Spinal cord (tissue), 10 donors: ENCODE results near the gene FBRSL1. TPM values are rescaled to one million over a fixed set of nuclear protein-coding genes. Genes with fewer than 3 reads are reported as not detected.
A peak's percentile ranks its signal among the peaks of the same experiment; 100 is the strongest.

ENCODE experiments used
- DNase-seq, 6 donors: peaks; one replicate each; pipeline versions ENCODE4 v3.0.0 to v3.0.0-alpha.2; 2013 to 2015; ENCODE audit warnings: low spot score in 6 of 6, low read depth in 4 of 6
- H3K27ac ChIP-seq: one replicate; pipeline ENCODE4 v1.5.1; 2013; ENCODE audit warnings: low read depth, low read length, control low read depth
- H3K27me3 ChIP-seq: one replicate; pipeline ENCODE4 v1.6.1; 2013; ENCODE audit warnings: low read length; ENCODE audit not compliant: control insufficient read depth, insufficient read depth
- H3K36me3 ChIP-seq: one replicate; pipeline ENCODE4 v1.6.1; 2013; ENCODE audit warnings: low read length; ENCODE audit not compliant: control insufficient read depth, insufficient read depth
- H3K4me1 ChIP-seq: one replicate; pipeline ENCODE4 v1.6.1; 2013; ENCODE audit warnings: low read length; ENCODE audit not compliant: control insufficient read depth, insufficient read depth
- H3K4me3 ChIP-seq: one replicate; pipeline ENCODE4 v1.5.1; 2013; ENCODE audit warnings: low read depth, low read length, control low read depth
- H3K9me3 ChIP-seq: one replicate; pipeline ENCODE4 v1.6.1; 2013; ENCODE audit warnings: low read length; ENCODE audit not compliant: control insufficient read depth, insufficient read depth
- WGBS: methylation state at CpG from one replicate; pipeline ENCODE4 v1.1.5; 2013; ENCODE audit warnings: missing lambda C conversion rate; ENCODE audit not compliant: insufficient coverage; 5-methylcytosine and 5-hydroxymethylcytosine counted together
- polyA plus RNA-seq, 2 donors: library from polyadenylated mRNA; unstranded; fragments of 120-200 nt; gene quantifications; one replicate each; pipeline ENCODE4 v1.2.1, GENCODE V29; 2013; ENCODE audit not compliant: insufficient read length in 2 of 2
- total RNA-seq, 2 donors: library from RNA; depleted of rRNA in 1 of 2; stranded (reverse); fragments of 120-200 nt in 1 of 2; fragments of >200 nt in 1 of 2; gene quantifications; one replicate each; pipeline versions ENCODE4 v1.2.3 to v1.2.4, GENCODE V29; 2013 to 2014
- donor health status: healthy.

Gene FBRSL1
- total and polyA plus RNA-seq, 4 donors, result 4.1 to 106 (median 54.0) TPM

DNA sequence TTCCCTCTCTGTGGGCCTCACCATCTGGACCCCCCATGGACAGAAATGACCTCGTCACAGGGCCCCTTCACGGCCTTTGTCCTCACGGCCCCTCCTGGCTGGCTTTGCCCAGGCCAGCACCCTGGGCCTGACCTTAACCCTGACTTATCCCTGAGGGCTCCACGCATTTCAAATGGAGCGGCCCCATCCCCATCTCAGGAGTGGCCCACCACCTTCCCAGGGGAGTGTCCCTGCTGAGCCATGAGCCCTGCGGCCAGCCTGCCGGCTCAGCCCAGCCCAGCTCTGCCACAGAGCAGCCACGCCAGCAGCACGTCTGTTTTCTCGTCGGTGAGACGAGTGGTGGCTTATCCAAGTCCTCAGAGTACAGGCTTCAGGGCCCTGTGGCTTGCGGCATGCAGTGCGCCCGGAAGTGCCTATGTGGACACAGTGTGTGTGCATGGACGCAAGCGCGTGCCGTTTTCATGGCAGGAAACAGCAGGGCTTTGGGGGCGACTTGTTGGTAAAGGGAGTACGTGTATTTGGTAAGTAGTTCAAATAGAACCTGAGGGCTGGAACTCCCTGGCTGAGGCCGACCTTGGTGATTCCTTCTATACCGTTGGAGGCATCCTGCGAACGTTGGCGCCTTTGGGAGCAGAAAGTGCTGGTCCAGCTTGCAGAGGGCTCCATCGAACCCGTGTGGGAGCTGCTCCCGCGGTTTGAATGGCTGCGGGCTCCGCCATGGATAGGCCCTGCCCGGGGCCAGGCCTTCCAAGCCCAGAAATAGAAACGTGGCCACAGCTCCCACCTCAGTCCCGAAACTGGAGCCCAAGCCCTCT lies 68.3 kb downstream of the FBRSL1 start:
- Histone ChIP-seq H3K27me3 (no peaks in the 10 kb centered on the region), H3K27ac (no peak overlapping the region), H3K36me3 (peaks cover 53% of the 10 kb centered on the region), H3K4me3 (no peak overlapping the region), H3K4me1 (peaks cover 28% of the 10 kb centered on the region), H3K9me3 (no peaks in the 10 kb centered on the region)
- WGBS, result 72% methylated on average over 35 of the region's 35 CpGs
- DNase-seq, result no peak

DNA sequence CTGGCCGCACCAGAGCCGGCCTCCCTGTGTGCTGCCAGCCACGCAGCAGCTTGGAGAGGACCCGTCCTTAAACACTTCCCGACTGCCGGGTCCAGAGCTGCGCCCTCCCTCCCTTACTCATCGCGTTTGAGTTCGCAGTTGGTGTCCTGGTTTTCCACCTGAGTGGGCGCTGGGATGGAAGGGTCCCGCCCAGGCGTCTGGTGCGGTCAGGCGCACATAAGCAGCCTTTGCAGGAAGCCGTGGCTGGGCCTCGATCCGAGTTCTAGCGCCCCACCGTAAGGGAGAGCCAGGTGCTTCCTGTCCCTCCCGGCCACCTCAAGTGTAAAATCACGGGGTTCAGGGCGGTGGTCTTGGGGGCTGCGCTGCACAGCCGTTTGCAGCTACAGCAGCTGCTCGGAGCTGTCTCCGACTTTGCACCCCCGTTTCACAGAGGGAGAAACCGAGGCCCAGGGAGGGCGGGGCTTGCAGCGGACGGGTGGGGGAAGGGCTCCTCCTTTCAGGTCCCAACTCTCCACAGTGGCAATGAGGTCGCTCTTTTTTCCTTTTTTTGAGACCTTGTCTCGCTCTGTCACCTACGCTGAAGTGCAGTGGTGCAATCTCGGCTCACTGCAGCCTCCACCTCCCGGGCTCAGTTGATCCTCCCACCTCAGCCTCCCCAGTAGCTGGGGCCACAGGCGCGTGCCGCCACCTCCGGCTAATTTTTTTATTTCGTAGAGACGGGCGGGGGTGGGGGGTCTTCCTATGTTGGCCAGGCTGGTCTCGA lies 69.1 kb downstream of the FBRSL1 start:
- no peaks in the 10 kb centered on the region for H3K9me3 ChIP-seq
- peaks cover 28% of the 10 kb centered on the region for H3K4me1 ChIP-seq
- H3K4me3 ChIP-seq, result peak overlapping the region; percentile 45
- DNase-seq, result no peak
- H3K27me3 ChIP-seq, result no peaks in the 10 kb centered on the region
- H3K27ac ChIP-seq, result no peak overlapping the region
- 62% methylated on average over 38 of the region's 45 CpGs for WGBS
- H3K36me3 ChIP-seq, result peaks cover 50% of the 10 kb centered on the region

DNA sequence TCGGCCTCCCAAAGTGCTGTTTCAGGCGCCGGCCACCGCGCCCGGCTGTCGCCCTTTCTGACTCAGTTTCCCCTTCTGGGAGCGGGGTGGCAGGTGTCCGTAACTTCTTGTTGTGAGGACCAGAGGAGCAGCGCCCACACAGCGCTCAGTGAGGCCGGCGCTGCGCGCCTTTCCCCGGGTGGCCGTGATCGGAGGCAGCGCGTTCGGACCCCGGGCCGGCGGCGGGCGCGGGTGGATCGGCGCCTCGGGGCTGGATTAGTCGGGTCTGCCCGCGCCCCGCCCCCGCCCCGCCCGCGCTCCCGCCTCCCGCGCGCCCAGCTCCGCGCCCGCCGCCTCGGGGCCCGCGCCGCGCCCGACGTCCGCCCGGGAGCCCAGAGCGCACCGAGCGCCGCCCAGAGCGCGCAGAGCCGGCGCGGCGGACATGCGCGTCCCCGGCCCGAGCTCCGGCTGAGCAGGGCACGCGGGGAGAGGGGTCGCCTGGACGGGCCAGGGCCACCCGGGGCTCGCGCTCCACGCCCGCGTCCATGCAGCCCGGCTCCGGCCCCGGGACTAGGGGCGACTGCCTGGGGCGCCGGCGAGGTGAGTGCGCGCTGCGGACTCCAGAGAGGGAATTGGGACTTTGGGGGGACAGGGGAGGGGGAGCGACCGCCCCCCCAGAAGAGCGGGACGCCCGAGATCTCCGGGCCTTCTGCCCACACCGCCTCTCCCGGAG lies 69.9 kb downstream of the FBRSL1 start:
- H3K4me1 ChIP-seq, result peaks cover 28% of the 10 kb centered on the region
- no peaks in the 10 kb centered on the region for H3K9me3 ChIP-seq
- under 1% methylated on average over 98 of the region's 98 CpGs for WGBS
- H3K4me3 ChIP-seq, result peak overlapping the region; percentile 45
- H3K27ac ChIP-seq, result no peak overlapping the region
- DNase-seq, result peak in 4 of 6 donors; percentile 38 to 91 (median 73)
- no peaks in the 10 kb centered on the region for H3K27me3 ChIP-seq
- peaks cover 52% of the 10 kb centered on the region for H3K36me3 ChIP-seq

DNA sequence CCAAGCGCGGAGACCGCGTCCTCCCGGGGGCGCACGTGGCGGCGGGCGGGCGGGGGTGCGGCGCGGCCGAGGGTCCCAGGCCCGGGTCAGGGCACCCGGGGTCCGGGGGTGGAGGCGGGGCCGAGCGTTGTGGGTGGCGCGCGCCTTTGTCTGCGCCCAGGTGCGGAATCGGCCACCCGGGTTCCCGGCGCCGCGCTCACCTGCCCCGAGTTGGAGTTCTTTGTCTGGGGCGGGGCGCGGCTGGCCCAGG lies 70.3 kb downstream of the FBRSL1 start:
- Histone ChIP-seq H3K4me1 (peaks cover 28% of the 10 kb centered on the region), H3K9me3 (no peaks in the 10 kb centered on the region), H3K27ac (no peak overlapping the region), H3K27me3 (no peaks in the 10 kb centered on the region), H3K36me3 (peaks cover 56% of the 10 kb centered on the region), H3K4me3 (peak overlapping the region; percentile 35)
- WGBS, result under 1% methylated on average over 36 of the region's 36 CpGs
- peak in 2 of 6 donors; percentile 22 to 33 for DNase-seq

DNA sequence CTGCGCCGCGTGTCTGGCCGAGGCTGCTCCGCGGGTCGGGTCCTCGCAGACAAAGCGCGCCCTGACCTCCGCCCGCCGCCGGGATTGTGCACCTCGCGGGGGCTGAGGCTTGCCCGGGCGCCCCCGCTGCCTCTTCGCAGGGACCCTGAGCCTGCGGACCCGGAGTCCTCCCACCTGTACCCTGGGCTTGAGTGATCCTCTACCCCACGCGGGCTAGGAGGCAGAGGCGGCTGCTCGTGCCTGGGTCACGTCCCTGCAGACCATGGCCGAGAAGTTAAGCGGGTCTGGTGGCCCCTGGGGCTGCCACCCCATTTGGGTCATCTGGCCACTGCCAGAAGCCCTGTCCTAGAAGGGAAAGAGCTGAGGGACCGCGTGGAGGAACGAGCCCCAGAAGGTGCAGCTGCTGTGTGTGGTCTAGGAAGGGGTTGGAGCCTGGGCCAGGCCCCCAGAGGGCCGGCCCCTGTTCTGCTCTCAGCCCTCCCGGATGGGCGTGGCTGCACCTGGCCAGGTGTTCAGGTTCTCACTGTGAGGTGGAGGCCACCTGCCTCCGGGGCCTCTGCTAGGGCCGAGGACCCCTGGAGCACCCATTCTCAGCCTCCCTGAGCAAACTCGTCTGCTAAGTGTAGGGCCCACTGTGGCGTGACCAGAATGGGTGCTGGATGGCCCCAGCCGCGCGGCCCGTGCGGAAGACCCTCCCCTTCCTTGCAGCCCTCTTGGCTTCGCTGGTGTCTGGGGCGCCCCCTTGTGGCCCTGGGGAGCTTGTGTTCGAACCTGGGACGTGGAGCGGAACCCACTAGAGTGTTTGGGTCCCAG lies 70.9 kb downstream of the FBRSL1 start:
- H3K27ac ChIP-seq, result no peak overlapping the region
- peaks cover 54% of the 10 kb centered on the region for H3K36me3 ChIP-seq
- DNase-seq, result peak in 3 of 6 donors; percentile 45 to 93 (median 88)
- no peaks in the 10 kb centered on the region for H3K27me3 ChIP-seq
- H3K4me1 ChIP-seq, result peaks cover 33% of the 10 kb centered on the region
- no peaks in the 10 kb centered on the region for H3K9me3 ChIP-seq
- peak overlapping the region; percentile 40 for H3K4me3 ChIP-seq
- 2% methylated on average over 49 of the region's 49 CpGs for WGBS

Other genes with a start within 250 kb of the FBRSL1 start
- 10 to 100 TPM in 1 of 2 donors, 1 to 10 TPM in 1; 9.5 to 18.3 TPM for gene GALNT9, start 160.6 kb upstream of the FBRSL1 start, total RNA-seq
- 10 to 100 TPM; 35.9 to 36.0 TPM for gene GALNT9, start 160.6 kb upstream of the FBRSL1 start, polyA plus RNA-seq
- gene LRCOL1, start 120.4 kb downstream of the FBRSL1 start, total RNA-seq, result under 1 TPM in 1 of 2 donors, not detected in 1; 0.72 TPM
- gene LRCOL1, start 120.4 kb downstream of the FBRSL1 start, polyA plus RNA-seq, result under 1 TPM; 0.47 to 0.59 TPM
- under 1 TPM; 0.06 to 0.30 TPM for gene P2RX2, start 128.6 kb downstream of the FBRSL1 start, total RNA-seq
- under 1 TPM; 0.38 to 0.65 TPM for gene P2RX2, start 128.6 kb downstream of the FBRSL1 start, polyA plus RNA-seq
- gene POLE, start 197.2 kb downstream of the FBRSL1 start, total RNA-seq, result 10 to 100 TPM; 33.4 to 35.8 TPM
- gene POLE, start 197.2 kb downstream of the FBRSL1 start, polyA plus RNA-seq, result 10 to 100 TPM; 43.8 to 69.9 TPM
- 10 to 100 TPM; 27.5 to 74.7 TPM for gene PXMP2, start 197.4 kb downstream of the FBRSL1 start, total RNA-seq
- 10 to 100 TPM; 39.6 to 51.7 TPM for gene PXMP2, start 197.4 kb downstream of the FBRSL1 start, polyA plus RNA-seq
- gene PGAM5, start 220.7 kb downstream of the FBRSL1 start, total RNA-seq, result 10 to 100 TPM; 19.9 to 26.6 TPM
- gene PGAM5, start 220.7 kb downstream of the FBRSL1 start, polyA plus RNA-seq, result 10 to 100 TPM; 30.1 to 34.8 TPM